Ectodermal cell (in vitro differentiated cells): ENCODE measurements around the gene SLC25A43.

Experiments
- H3K27ac ChIP-seq: 2 replicates; pipeline ENCODE4 v1.7.0; 2013; ENCODE audit warnings: mild to moderate bottlenecking, low read depth, low read length; ENCODE audit not compliant: insufficient read depth, poor library complexity, severe bottlenecking
- H3K27me3 ChIP-seq: 2 replicates; pipeline ENCODE4 v1.7.0; 2013; ENCODE audit warnings: mild to moderate bottlenecking, low read length; ENCODE audit not compliant: insufficient read depth, control insufficient read depth, poor library complexity, severe bottlenecking
- H3K36me3 ChIP-seq: one replicate; pipeline ENCODE4 v1.7.0; 2013; ENCODE audit warnings: low read length; ENCODE audit not compliant: control insufficient read depth, insufficient read depth
- H3K4me1 ChIP-seq: one replicate; pipeline ENCODE4 v1.7.0; 2013; ENCODE audit warnings: low read length; ENCODE audit not compliant: control insufficient read depth, insufficient read depth
- H3K4me3 ChIP-seq: 2 replicates; pipeline ENCODE4 v1.7.0; 2013; ENCODE audit warnings: low read depth, low read length, control low read depth; ENCODE audit not compliant: insufficient read depth
- H3K9me3 ChIP-seq: 2 replicates; pipeline ENCODE4 v1.7.0; 2013; ENCODE audit warnings: mild to moderate bottlenecking, low read length, moderate library complexity; ENCODE audit not compliant: control insufficient read depth
- WGBS, 2 experiments: methylation state at CpG; one replicate each; pipeline ENCODE4 v1.1.7; 2013; ENCODE audit warnings: missing lambda C conversion rate in 2 of 2; 5-methylcytosine and 5-hydroxymethylcytosine counted together

Gene SLC25A43

DNA sequence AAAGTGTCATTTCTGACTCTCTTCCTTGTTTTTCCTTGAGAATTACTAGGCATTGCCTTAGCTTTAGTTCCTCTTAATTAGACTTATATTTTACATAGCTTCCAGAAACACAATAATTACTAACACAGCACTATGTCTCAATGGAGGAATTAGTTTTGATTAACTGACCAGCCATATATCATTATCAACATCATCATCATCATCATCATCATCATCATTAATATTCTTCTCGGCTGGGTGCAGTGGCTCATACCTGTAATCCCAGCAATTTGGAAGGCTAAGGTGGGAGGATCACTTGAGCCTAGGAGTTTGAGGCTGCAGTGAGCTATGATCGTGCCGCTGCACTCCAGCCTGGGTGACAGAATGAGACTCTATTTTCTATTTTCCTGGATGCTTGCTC, 66.4 kb downstream of the SLC25A43 start:
- Histone ChIP-seq H3K36me3 (peaks cover 4% of the 10 kb centered on the region), H3K9me3 (no peaks in the 10 kb centered on the region)
- WGBS, 2 experiments: 87 to 100% methylated on average over 3 of the region's 3 CpGs

GRCh38 chrX:119466970-119467369, 67.8 kb downstream of the SLC25A43 start:
- Histone ChIP-seq H3K4me1 (no peaks in the 10 kb centered on the region), H3K9me3 (no peaks in the 10 kb centered on the region), H3K27ac (no peak overlapping the region), H3K27me3 (no peaks in the 10 kb centered on the region), H3K36me3 (peaks cover 5% of the 10 kb centered on the region), H3K4me3 (no peak overlapping the region)
- WGBS, 2 experiments: 95 to 100% methylated on average over 3 of the region's 3 CpGs

More for the DNA sequence above, 66.4 kb downstream of the SLC25A43 start:
- Histone ChIP-seq H3K27me3 (no peaks in the 10 kb centered on the region), H3K4me3 (no peak overlapping the region), H3K4me1 (no peaks in the 10 kb centered on the region), H3K27ac (no peak overlapping the region)

GRCh38 chrX:119467433-119467832, 68.3 kb downstream of the SLC25A43 start:
- 81 to 94% methylated on average over 6 of the region's 6 CpGs for WGBS, 2 experiments
- no peak overlapping the region for H3K27ac ChIP-seq
- peaks cover 5% of the 10 kb centered on the region for H3K36me3 ChIP-seq
- no peaks in the 10 kb centered on the region for H3K9me3 ChIP-seq
- no peaks in the 10 kb centered on the region for H3K27me3 ChIP-seq
- H3K4me1 ChIP-seq: no peaks in the 10 kb centered on the region
- no peak overlapping the region for H3K4me3 ChIP-seq

DNA sequence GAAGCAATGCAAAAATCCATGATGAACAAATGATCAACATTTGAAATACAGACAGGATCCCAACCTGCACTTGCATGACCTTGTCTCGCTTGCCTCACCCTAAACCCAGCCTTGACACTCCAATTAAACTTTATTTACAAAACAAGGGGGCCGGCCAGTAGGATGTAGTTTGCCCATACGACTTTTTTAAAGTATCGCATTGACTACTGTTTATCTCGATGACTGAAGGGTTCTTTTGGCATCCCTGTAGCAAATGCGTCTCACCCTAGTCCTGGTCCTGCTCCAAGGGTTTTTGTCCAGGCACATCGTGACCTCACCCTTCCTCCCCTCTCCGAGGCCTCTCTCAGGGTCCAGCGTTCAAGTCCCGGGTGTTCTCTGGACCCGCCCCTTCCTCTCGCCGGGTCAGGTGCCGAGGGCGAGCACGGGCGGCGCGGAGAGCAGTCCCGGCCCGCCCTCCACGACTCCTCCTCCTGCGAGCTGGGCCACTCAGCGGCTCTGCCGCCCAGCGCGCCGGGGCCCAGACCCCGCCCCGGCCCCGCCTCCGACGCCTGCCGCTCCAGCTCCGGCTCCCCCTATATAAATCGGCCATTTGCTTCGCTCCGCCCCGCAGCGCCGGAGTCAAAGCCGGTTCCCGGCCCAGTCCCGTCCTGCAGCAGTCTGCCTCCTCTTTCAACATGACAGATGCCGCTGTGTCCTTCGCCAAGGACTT, 68.9 kb downstream of the SLC25A43 start, which contains the start of gene SLC25A5:
Gene SLC25A5 (plus strand): TSS at position 603 of the 709 bp plus-strand sequence. CDS start 72 bp downstream, at position 675.
- Histone ChIP-seq H3K27ac (peak within 1 kb of the TSS; percentile 74), H3K27me3 (no peaks in the 10 kb centered on the region), H3K36me3 (peaks cover 5% of the 10 kb centered on the region), H3K9me3 (no peaks in the 10 kb centered on the region), H3K4me1 (no peaks in the 10 kb centered on the region), H3K4me3 (peak within 1 kb of the TSS; percentile 70)
- WGBS, 2 experiments: 7 to 9% methylated on average over 46 of the region's 46 CpGs

DNA sequence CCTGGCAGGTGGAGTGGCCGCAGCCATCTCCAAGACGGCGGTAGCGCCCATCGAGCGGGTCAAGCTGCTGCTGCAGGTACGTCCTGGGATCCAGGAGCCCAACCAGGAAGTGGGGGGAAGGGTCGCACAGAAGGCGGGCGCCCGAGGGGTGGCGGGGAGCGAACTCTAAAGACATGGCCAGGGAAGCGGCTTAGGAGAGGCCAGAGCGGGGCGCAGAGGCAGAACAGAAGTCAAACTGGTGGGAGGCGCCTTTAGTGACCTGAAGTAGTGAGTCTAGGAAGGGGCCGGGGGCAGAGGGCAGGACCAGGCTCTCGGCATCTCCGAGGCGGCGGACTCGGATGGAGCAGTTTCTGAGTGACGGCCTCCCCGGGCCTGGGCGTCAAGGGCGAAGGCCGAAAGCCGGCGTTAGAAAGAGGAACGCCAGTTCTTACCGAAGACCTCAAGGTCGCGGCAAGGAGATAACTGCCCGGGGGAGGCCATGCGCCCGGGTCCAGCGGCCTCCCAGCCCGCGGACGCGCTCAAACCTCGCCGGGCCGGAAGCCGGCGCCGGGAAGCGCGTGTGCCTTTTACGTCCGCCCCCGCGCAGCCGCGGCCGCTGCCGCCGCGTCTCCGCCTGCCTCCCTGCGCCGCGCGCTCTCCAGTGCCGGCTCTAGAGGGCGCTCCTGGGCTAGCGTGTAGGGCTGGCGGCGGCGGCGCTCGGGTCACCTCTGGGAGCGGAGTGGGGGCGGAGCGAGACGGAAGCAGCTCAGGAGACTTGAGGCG, 69.6 kb downstream of the SLC25A43 start:
- H3K36me3 ChIP-seq: peaks cover 5% of the 10 kb centered on the region
- WGBS, 2 experiments: 0% methylated on average over 78 of the region's 78 CpGs

GRCh38 chrX:119469313-119469635, 70.1 kb downstream of the SLC25A43 start:
- H3K4me1 ChIP-seq: no peaks in the 10 kb centered on the region
- no peaks in the 10 kb centered on the region for H3K9me3 ChIP-seq
- H3K27me3 ChIP-seq: no peaks in the 10 kb centered on the region
- H3K36me3 ChIP-seq: peaks cover 5% of the 10 kb centered on the region
- WGBS, 2 experiments: 10 to 11% methylated on average over 8 of the region's 8 CpGs
- peak overlapping the region; percentile 70 for H3K4me3 ChIP-seq
- H3K27ac ChIP-seq: no peak overlapping the region

More for the DNA sequence above, 69.6 kb downstream of the SLC25A43 start:
- Histone ChIP-seq H3K4me3 (peak overlapping the region; percentile 70), H3K9me3 (no peaks in the 10 kb centered on the region), H3K27me3 (no peaks in the 10 kb centered on the region), H3K27ac (peak overlapping the region; percentile 74), H3K4me1 (no peaks in the 10 kb centered on the region)

DNA sequence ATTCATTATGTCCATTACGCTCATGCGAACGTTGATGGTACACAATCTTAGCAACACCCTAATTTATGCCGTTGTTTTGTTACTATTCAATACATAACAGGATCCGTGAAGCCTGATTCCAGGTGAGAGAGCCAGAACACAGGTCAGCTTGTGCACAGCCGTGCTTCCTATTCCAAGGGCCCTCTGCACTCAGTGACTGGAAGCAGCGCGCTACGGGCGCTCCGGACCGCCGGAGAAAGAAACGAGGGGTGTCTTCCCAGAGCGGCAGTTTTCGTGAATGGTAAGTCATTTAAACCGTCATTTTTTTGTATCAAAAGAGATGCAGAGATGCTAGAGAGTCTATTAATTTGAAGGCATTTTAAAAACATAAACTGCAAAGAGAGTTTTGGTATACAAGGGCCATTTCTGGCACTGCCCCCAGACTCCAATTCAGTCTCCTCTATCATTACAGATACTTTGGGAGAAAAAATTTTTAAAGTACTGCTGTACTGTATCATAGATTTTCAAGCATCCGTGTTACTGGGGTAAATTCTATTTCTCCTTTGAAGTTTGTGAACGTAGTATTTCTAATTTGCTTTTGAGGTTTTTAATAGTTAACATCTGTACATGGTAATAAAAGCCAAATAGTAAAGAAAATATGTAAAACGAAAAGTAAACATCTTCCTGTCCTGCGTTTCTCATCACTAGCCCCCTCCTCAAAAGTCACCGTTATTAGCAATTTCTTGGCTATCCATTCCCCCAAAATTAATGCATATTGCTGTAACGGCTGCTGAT, 75.7 kb downstream of the SLC25A43 start:
- Histone ChIP-seq H3K36me3 (peaks cover 5% of the 10 kb centered on the region), H3K4me3 (no peak overlapping the region), H3K27me3 (no peaks in the 10 kb centered on the region), H3K9me3 (no peaks in the 10 kb centered on the region), H3K27ac (no peak overlapping the region), H3K4me1 (no peaks in the 10 kb centered on the region)
- WGBS, 2 experiments: 94% methylated on average over 21 to 23 of the region's 23 CpGs

GRCh38 chrX:119475389-119476101, 76.4 kb downstream of the SLC25A43 start:
- H3K4me1 ChIP-seq: no peaks in the 10 kb centered on the region
- no peaks in the 10 kb centered on the region for H3K27me3 ChIP-seq
- H3K9me3 ChIP-seq: no peaks in the 10 kb centered on the region
- H3K4me3 ChIP-seq: no peak overlapping the region
- H3K27ac ChIP-seq: no peak overlapping the region
- 87 to 96% methylated on average over 6 to 9 of the region's 11 CpGs for WGBS, 2 experiments
- H3K36me3 ChIP-seq: peaks cover under 1% of the 10 kb centered on the region

GRCh38 chrX:119477812-119478232, 78.7 kb downstream of the SLC25A43 start:
- Histone ChIP-seq H3K9me3 (no peaks in the 10 kb centered on the region), H3K27ac (no peak overlapping the region), H3K36me3 (no peaks in the 10 kb centered on the region), H3K4me3 (no peak overlapping the region), H3K27me3 (peaks cover 9% of the 10 kb centered on the region), H3K4me1 (no peaks in the 10 kb centered on the region)
- 77 to 96% methylated on average over 3 of the region's 3 CpGs for WGBS, 2 experiments
